Left hindlimb (tissue), 1 donor: Measurements from ENCODE around the gene PPL.
A peak's percentile ranks its signal among the peaks of the same experiment; 100 is the strongest.

Source experiments
- DNase-seq: peaks from one replicate; pipeline ENCODE4 v3.0.0-alpha.2; 2018

PPL gene

GRCh38 chr16:4884972-4885874, 51.7 kb downstream of the PPL start:
- no peak for DNase-seq

GRCh38 chr16:4884209-4884608, 52.7 kb downstream of the PPL start:
- DNase-seq: no peak

DNA sequence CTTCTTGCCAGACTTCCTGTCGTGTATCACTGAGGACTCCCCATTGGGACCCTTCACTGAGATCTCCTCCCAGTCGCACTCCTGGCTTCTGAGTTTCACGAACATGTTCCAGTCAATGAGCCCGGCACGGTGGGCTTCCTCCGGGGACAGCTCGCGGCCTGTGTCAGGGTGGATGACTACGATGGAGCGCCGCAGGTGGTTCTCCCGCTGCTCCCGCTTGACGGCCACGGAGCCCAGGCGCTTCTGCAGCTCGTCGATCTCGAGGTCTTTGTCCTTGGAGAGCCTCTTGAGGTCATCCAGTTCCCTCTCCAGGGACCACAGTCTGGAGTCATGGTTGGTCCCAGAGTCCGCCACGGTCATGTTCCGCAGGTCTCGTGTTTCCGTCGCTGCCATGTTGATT, 53.4 kb downstream of the PPL start:
- no peak for DNase-seq

- DNase-seq: no peak
Observed at GRCh38 chr16:4882633-4883285, 54.2 kb downstream of the PPL start.

GRCh38 chr16:4882000-4882632, 54.8 kb downstream of the PPL start:
- peak; percentile 68 for DNase-seq

GRCh38 chr16:4880006-4880580, 56.9 kb downstream of the PPL start:
- DNase-seq: no peak

- no peak for DNase-seq
Observed at GRCh38 chr16:4879049-4879448, 57.9 kb downstream of the PPL start.

DNA sequence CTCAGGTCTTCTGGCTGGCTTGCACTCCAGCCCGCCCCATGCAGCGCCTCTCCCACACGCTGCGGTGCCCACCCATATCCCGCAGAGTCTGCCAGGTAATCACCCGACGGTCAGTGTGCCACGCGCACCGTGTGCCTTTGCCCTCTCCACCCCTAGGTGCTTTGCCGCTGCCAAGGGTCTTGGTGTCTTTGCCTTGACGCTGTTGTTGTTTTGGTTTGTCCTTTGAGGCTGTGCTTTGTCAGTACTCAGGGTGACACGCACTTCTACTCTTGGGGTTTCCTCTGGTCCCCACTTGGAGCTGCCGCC, 59.6 kb downstream of the PPL start:
- DNase-seq: no peak

- no peak for DNase-seq
Observed at GRCh38 chr16:4876646-4877379, 60.1 kb downstream of the PPL start.

DNA sequence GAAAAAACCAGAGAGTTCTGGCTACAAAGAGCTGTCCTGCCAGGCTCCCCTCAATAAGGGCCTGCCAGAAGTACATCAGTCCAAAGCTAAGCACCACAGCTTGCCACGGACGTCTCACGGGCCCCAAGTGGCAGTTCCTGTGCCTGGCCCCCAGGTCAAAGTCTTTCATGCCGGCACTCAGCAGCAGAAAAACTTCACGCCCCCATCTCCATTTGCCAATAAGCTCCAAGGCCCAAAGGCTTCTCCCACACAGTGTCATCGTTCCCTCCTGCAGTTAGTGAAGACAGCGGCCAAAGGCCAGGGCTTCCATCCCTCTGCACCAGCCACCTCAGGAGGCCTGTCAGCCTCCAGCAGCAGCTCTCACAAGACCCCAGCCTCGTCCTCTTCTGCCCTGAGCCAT, 62.3 kb downstream of the PPL start:
- DNase-seq: no peak

GRCh38 chr16:4873091-4873490, 63.9 kb downstream of the PPL start:
- DNase-seq: no peak

- no peak for DNase-seq
Observed at GRCh38 chr16:4871071-4871470, 65.9 kb downstream of the PPL start.

GRCh38 chr16:4870138-4870671, 66.7 kb downstream of the PPL start:
- no peak for DNase-seq

DNA sequence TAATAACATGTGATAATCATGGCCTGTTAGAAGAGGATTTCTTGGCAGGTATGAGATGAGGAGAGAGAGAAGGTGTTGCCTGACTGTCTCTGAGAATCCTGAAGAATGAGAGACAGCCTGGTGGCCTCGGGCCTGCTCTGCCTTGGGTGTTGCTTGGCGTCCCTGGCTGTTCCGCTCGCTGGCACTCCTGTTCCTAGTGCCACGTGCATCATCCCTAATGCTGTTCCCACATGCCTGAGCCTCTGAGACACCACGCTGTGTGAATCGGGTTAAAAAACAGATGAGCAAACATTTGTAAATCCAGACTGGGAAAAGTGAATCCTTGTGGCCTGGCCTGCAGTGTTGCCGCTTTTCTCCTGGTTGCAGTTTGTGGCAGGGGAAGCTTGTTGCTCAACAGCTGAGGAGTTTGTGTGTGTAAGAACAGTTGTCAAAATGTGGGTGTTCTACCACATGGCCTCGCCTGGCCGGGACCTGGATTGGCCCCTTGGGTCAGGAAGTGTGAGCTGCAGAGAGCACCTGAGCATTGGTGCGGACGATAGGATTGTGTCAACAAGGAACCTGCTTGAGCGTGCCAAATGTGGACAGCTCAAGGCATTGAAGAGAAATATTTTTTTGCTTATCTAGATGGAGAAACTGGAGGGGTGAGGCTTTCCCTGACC, 67.7 kb downstream of the PPL start:
- DNase-seq: no peak

- DNase-seq: no peak
Observed at GRCh38 chr16:4868535-4868934, 68.4 kb downstream of the PPL start.

DNA sequence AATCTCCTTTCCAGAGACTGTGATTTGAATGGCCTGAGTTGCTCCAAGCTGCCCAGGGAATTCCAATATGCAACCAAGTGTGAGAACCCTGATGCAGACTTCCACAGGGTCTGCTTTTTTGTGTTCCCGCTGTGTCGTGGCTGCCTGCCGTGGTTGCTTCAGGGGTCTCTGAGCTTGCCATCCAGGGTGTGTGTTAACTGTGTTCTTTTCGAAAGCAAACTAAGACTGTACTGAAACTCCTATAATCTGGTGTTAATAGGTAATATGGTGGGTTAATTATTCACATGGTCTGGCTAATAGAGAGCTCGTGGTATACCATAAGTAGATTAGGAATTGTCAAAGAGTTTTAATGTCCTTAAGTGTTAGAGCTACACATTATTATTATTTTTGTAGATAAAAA, 68.9 kb downstream of the PPL start:
- no peak for DNase-seq

GRCh38 chr16:4866586-4866985, 70.4 kb downstream of the PPL start:
- no peak for DNase-seq

- DNase-seq: no peak
Observed at GRCh38 chr16:4865231-4865860, 71.6 kb downstream of the PPL start.

DNA sequence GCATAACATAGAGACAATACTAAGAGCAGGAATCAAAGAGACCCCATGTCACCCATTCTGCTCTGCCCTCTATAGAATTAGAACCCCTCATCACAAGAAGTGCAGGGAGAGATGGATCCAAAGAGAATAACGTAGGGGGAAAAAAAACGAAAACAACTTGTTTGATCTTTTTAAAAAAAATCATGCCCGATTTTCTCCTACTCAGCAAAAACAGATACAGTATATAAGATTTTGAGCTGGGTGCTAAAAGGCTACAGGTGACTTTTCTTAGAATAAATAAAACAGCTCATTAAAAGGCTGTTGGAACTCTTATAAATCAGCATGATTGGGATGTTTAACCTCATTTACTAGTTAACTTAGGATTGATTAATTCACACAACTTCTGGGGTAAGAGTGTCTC, 72.2 kb downstream of the PPL start:
- no peak for DNase-seq

DNA sequence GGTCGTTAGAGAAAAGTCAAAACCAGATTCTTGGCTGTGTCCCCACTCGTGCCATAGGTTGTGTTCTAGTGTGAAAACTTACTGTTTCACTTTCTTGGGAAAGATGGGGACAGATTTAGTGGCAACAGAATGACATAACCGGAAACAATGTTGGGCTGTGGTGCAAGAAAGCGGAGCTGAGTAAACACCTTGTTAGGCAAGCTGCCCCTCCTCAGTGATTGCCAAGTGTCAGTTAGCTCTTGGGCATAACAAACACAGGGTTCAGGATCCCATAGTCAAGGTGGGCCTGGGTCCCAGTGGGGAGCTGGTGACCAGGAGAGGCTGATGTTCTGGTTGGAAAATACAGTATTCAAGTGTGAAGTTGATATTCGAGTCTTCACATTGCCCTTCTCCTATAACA, 74.3 kb downstream of the PPL start:
- no peak for DNase-seq

DNA sequence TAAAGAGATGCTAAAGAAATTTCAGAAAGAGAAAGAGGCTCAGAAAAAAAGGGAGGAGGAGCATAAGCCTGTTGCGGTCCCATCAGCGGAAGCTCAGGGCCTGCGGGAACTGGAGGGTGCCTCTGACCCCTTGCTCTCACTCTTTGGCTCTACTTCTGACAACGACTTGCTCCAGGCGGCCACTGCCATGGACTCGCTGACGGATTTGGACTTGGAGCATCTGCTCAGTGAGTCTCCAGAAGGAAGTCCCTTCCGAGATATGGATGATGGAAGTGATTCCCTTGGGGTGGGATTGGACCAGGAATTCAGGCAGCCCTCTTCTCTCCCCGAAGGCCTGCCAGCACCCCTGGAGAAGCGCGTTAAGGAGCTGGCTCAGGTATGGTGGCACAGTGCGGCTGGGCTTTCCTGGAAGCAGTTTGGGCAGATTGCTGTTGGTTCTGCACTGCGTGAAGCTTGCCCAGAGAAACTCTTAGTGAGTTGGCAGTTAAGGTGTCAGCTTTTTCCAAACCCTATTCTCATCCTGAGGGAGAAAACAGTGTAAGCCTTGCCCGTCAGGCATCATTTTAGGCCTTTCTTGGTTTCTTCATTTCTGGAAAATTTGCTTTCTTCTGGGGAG, 76.1 kb downstream of the PPL start:
- DNase-seq: no peak
